EH (cell line): ENCODE data around the gene NEDD4L.
"Not testable (repeated sequence)": the region's sequence is repeated elsewhere in the genome, so short reads cannot be mapped to it uniquely, and the experiment has no call there.

Source experiments
- DNase-seq: peaks from one replicate; pipeline ENCODE4 v3.0.0-alpha.2; 2015; ENCODE audit warnings: low read depth

Gene NEDD4L

GRCh38 chr18:58267493-58267892 lies 223.5 kb downstream of the NEDD4L start:
- no peak for DNase-seq

- DNase-seq, result peak; percentile 68
These were observed 224.8 kb downstream of the NEDD4L start for GRCh38 chr18:58268849-58269248.

GRCh38 chr18:58269931-58270330 lies 225.9 kb downstream of the NEDD4L start:
- DNase-seq, result no peak

- no peak for DNase-seq
These were observed 226.4 kb downstream of the NEDD4L start for GRCh38 chr18:58270396-58270795.

GRCh38 chr18:58271770-58272169 lies 227.7 kb downstream of the NEDD4L start:
- no peak for DNase-seq

- no peak for DNase-seq
These were observed 228.2 kb downstream of the NEDD4L start for GRCh38 chr18:58272209-58272608.

GRCh38 chr18:58272779-58273435 lies 228.9 kb downstream of the NEDD4L start:
- peak; percentile 48 for DNase-seq

GRCh38 chr18:58275176-58275575 lies 231.2 kb downstream of the NEDD4L start:
- no peak for DNase-seq

GRCh38 chr18:58276789-58277739 lies 233.0 kb downstream of the NEDD4L start:
- DNase-seq, result no peak

- no peak for DNase-seq
These were observed 235.6 kb downstream of the NEDD4L start for GRCh38 chr18:58279504-58280175.

GRCh38 chr18:58280191-58280590 lies 236.2 kb downstream of the NEDD4L start:
- no peak for DNase-seq

GRCh38 chr18:58282872-58283271 lies 238.8 kb downstream of the NEDD4L start:
- DNase-seq, result not testable (repeated sequence)

GRCh38 chr18:58284699-58285448 lies 240.8 kb downstream of the NEDD4L start:
- DNase-seq, result no peak

GRCh38 chr18:58285449-58286130 lies 241.6 kb downstream of the NEDD4L start:
- no peak for DNase-seq

GRCh38 chr18:58286632-58287352 lies 242.8 kb downstream of the NEDD4L start:
- DNase-seq, result no peak

GRCh38 chr18:58287353-58288274 lies 243.6 kb downstream of the NEDD4L start:
- no peak for DNase-seq

GRCh38 chr18:58288921-58289797 lies 245.1 kb downstream of the NEDD4L start:
- DNase-seq, result peak; percentile 80

GRCh38 chr18:58290116-58290695 lies 246.2 kb downstream of the NEDD4L start:
- DNase-seq, result peak; percentile 84
